Keratinocyte (primary cell): ENCODE data around the gene CSRP1. TPM values are rescaled to one million over a fixed set of nuclear protein-coding genes. Genes with fewer than 3 reads are reported as not detected.

Source experiments
- DNase-seq: peaks from one replicate; pipeline ENCODE4 v3.0.0-alpha.2; 2011; ENCODE audit warnings: low read depth, missing footprints, low spot score
- FAIRE-seq: peaks from 2 replicates; lab custom pipeline; 2011; peaks lifted over from hg19 to GRCh38; lab: Jason Lieb, UNC
- H2AFZ ChIP-seq: 2 replicates; pipeline ENCODE4 v1.6.0; 2012; ENCODE audit warnings: low read length, control low read depth, inconsistent platforms; ENCODE audit not compliant: control insufficient read depth
- H3K27ac ChIP-seq: 2 replicates; pipeline ENCODE4 v1.5.1; 2011; ENCODE audit warnings: low read length; ENCODE audit not compliant: control insufficient read depth, insufficient read depth
- H3K27me3 ChIP-seq: 3 replicates; pipeline ENCODE4 v1.6.0; 2011; ENCODE audit warnings: low read length; ENCODE audit not compliant: control insufficient read depth, insufficient read depth; ENCODE audit errors: extremely low read depth
- H3K36me3 ChIP-seq, 2 experiments: 2 replicates in 1 of 2; 3 replicates in 1 of 2; pipeline ENCODE4 v1.5.1; 2011; ENCODE audit warnings: low read length in 2 of 2, mild to moderate bottlenecking in 1 of 2; ENCODE audit not compliant: control insufficient read depth in 2 of 2, insufficient read depth in 2 of 2; ENCODE audit errors: extremely low read depth in 1 of 2
- H3K4me1 ChIP-seq: 3 replicates; pipeline ENCODE4 v1.5.1; 2011; ENCODE audit warnings: low read length; ENCODE audit not compliant: control insufficient read depth, insufficient read depth; ENCODE audit errors: extremely low read depth
- H3K4me2 ChIP-seq: 3 replicates; pipeline ENCODE4 v1.6.0; 2011; ENCODE audit warnings: low read depth, low read length; ENCODE audit not compliant: control insufficient read depth, insufficient read depth; ENCODE audit errors: extremely low read depth
- H3K4me3 ChIP-seq, 3 experiments: fragments of 200-600 bp in 1 of 3; sonication (generic) in 1 of 3; 2 replicates in 2 of 3; 3 replicates in 1 of 3; pipeline ENCODE4 v1.5.1; 2011 to 2016; ENCODE audit warnings: low read length in 3 of 3, mild to moderate bottlenecking in 3 of 3, control low read depth in 2 of 3, inconsistent platforms in 1 of 3, low read depth in 1 of 3, mixed read lengths in 1 of 3, mixed run types in 1 of 3, moderate library complexity in 1 of 3; ENCODE audit not compliant: control insufficient read depth in 2 of 3, insufficient read depth in 2 of 3; ENCODE audit errors: extremely low read depth in 1 of 3
- H3K79me2 ChIP-seq: 2 replicates; pipeline ENCODE4 v1.6.0; 2012; ENCODE audit warnings: low read length; ENCODE audit not compliant: control insufficient read depth, insufficient read depth
- H3K9ac ChIP-seq: 3 replicates; pipeline ENCODE4 v1.6.0; 2011; ENCODE audit warnings: low read length; ENCODE audit not compliant: control insufficient read depth, insufficient read depth; ENCODE audit errors: extremely low read depth
- H3K9me1 ChIP-seq: 3 replicates; pipeline ENCODE4 v1.6.0; 2011; ENCODE audit warnings: low read length; ENCODE audit not compliant: control insufficient read depth, insufficient read depth; ENCODE audit errors: extremely low read depth
- H3K9me3 ChIP-seq: 2 replicates; pipeline ENCODE4 v1.5.1; 2012; ENCODE audit warnings: low read depth, low read length; ENCODE audit not compliant: control insufficient read depth
- H4K20me1 ChIP-seq: 3 replicates; pipeline ENCODE4 v1.6.0; 2011; ENCODE audit warnings: low read length; ENCODE audit not compliant: control insufficient read depth, insufficient read depth; ENCODE audit errors: extremely low read depth
- CTCF ChIP-seq, 3 experiments: IDR thresholded peaks in 1 of 3; conservative IDR thresholded peaks in 1 of 3; optimal IDR thresholded peaks in 1 of 3; 2 replicates in 2 of 3; 3 replicates in 1 of 3; pipeline versions ENCODE3 to v1.5.1; 2011; ENCODE audit warnings: low read length in 3 of 3, mild to moderate bottlenecking in 3 of 3, moderate library complexity in 2 of 3, control low read depth in 1 of 3, inconsistent platforms in 1 of 3; ENCODE audit not compliant: insufficient read depth in 2 of 3; ENCODE audit errors: extremely low read depth in 1 of 3
- EZH2 ChIP-seq: IDR thresholded peaks from one replicate; pipeline ENCODE4 v1.6.1; 2012; ENCODE audit warnings: inconsistent platforms, mild to moderate bottlenecking, low read length, moderate library complexity
- dilution Hi-C: fragments of 300-500 bp; cut with MboI; formaldehyde crosslinking; loops from one replicate; pipeline ENCODE4 v1.7.0; 2020; ENCODE audit warnings: low sequenced_read_pairs; ENCODE audit not compliant: extremely low pct_ligation_motif_present
- polyA plus RNA-seq, 5 experiments: library from polyadenylated mRNA; depleted of rRNA in 3 of 5; stranded (reverse) in 3 of 5; stranded (forward) in 1 of 5; unstranded in 1 of 5; fragments of >200 nt; gene quantifications; 1 replicate in 1 of 5; 2 replicates in 3 of 5; 3 replicates in 1 of 5; pipeline versions ENCODE4 v1.2.1 to v1.2.3, GENCODE V29; 2011 to 2012; ENCODE audit warnings: missing spikeins in 2 of 5, low read depth in 1 of 5, low replicate concordance in 1 of 5

CSRP1 gene
- polyA plus RNA-seq, 1 donor (not counting 4 experiments of a cell fraction or from before 2014, with no cell fraction given) = 168 TPM

GRCh38 chr1:201491896-201492511 lies 14.9 kb downstream of the CSRP1 start:
- H3K9me3 ChIP-seq = no peaks in the 10 kb centered on the region
- FAIRE-seq (no peak), DNase-seq (no peak)
- no peak overlapping the region for H2AFZ ChIP-seq
- H3K27ac ChIP-seq = no peak overlapping the region
- no peak overlapping the region for H3K9ac ChIP-seq
- H3K27me3 ChIP-seq = no peaks in the 10 kb centered on the region
- H3K36me3 ChIP-seq = peaks cover 27 to 51% of the 10 kb centered on the region in 2 experiments
- TF ChIP-seq CTCF (optimal IDR thresholded peaks at IDR 0.05 in 1 of 3, IDR thresholded peaks at IDR 0.05 in 1 of 3, conservative IDR thresholded peaks at IDR 0.05 in 1 of 3; ENCODE audit: extremely low read depth in 1 of 3, insufficient read depth in 2 of 3, low read length in 3 of 3) (no peak), EZH2 (no peak)
- no peak overlapping the region for H3K4me2 ChIP-seq
- H3K9me1 ChIP-seq = no peaks in the 10 kb centered on the region
- H3K79me2 ChIP-seq = peaks cover 9% of the 10 kb centered on the region
- H3K4me3 ChIP-seq = no peak overlapping the region
- peaks cover 43% of the 10 kb centered on the region for H3K4me1 ChIP-seq
- dilution Hi-C loops = no loop called here
- H4K20me1 ChIP-seq = peaks cover 8% of the 10 kb centered on the region

GRCh38 chr1:201490708-201491131 lies 16.2 kb downstream of the CSRP1 start:
- Histone ChIP-seq H3K9me1 (no peaks in the 10 kb centered on the region), H3K27ac (no peak overlapping the region), H3K4me2 (no peak overlapping the region), H4K20me1 (peaks cover 8% of the 10 kb centered on the region), H3K79me2 (peaks cover 6% of the 10 kb centered on the region), H3K4me1 (peaks cover 30% of the 10 kb centered on the region), H3K9me3 (no peaks in the 10 kb centered on the region), H3K9ac (no peak overlapping the region), H3K36me3 (peaks cover 32 to 50% of the 10 kb centered on the region in 2 experiments), H2AFZ (no peak overlapping the region), H3K4me3 (no peak overlapping the region), H3K27me3 (no peaks in the 10 kb centered on the region)
- TF ChIP-seq CTCF (optimal IDR thresholded peaks at IDR 0.05 in 1 of 3, IDR thresholded peaks at IDR 0.05 in 1 of 3, conservative IDR thresholded peaks at IDR 0.05 in 1 of 3; ENCODE audit: extremely low read depth in 1 of 3, insufficient read depth in 2 of 3, low read length in 3 of 3) = no peak
- TF ChIP-seq EZH2 = no peak
- no peak for FAIRE-seq
- DNase-seq = no peak
- dilution Hi-C loops = no loop called here
